Measurements from ENCODE around the gene MAGEB1.

The MAGEB1 gene, protein sequence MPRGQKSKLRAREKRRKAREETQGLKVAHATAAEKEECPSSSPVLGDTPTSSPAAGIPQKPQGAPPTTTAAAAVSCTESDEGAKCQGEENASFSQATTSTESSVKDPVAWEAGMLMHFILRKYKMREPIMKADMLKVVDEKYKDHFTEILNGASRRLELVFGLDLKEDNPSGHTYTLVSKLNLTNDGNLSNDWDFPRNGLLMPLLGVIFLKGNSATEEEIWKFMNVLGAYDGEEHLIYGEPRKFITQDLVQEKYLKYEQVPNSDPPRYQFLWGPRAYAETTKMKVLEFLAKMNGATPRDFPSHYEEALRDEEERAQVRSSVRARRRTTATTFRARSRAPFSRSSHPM

DNA sequence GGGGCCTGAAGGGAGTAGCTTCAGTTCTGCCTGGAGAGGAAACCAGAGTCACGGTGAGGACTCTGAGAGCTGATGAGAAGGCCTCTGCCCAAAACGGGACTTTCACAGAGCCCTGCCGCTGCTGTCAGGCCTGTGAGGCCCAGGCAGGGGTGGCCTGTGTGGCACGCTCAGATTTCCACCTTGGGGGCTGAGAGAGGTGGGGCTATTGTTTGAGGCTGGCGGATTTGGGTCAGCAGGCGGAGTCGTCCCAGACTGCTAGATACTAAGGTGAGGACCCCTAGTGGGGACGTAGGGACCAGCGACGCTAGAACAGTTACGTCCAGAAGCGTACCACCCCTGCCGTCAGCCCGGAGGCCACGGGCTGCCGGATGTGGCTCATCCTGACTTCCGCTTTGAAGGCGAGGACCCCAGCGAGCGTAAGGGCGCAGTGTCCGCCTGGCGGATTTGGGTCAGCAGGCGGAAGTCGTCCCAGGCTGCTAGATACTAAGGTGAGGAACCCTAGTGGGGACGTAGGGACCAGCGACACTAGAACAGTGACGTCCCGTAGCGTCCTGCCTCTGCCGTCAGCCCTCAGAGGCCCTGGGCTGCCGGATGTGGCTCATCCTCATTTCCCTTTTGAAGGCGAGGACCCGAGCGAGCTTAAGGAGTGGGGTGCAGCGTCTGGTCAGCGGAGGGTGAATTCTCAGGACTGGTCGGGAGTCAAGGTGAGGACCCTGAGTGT, at the start of gene MAGEB1:
Gene MAGEB1 (plus strand): TSS at position 378 of the 721 bp plus-strand sequence. CDS start 3,348 bp downstream, outside the sequence.
- DNase-seq = no peak

DNA sequence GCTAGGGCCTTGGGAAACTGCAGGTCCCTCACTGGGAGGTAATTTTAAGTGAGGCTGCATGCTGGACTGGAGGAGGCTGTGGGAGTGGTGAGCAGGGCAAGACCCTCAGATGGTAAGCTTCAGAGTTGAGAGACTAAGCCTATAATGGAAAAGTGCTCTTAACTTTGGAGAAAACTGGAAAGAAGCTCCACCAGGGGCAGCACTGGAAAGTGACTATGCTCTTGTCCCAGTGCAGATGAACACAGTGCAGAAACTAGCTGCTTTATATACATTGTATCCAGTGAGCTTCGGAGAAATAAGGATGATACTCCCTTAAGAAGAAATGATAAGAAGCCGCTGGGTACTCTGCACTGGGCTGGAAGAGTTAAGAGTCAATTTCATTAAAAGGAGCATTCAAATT, 34.8 kb upstream of the MAGEB1 start:
- DNase-seq = no peak

DNA sequence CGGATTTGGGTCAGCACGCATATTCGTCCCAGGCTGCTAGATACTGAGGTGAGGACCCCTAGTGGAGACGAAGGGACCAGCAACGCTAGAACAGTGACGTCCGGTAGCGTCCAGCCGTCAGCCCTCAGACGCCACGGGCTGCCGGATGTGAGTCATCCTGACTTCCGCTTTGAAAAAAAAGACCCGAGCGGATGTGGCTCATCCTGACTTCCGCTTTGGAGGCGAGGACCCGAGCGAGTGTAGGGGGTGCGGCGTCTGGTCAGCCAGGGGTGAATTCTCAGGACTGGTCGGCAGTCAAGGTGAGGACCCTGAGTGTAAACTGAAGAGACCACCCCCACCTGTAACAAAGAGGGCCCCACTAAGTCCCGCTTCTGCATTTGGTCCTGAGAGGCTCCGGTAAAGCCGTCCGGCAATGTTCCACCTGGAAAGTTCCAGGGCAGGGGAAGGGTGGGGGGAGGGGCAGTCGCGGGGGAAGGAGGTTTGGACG, 31.5 kb upstream of the MAGEB1 start, which contains the start of gene MAGEB2:
Gene MAGEB2 (plus strand): TSS at position 207 of the 487 bp plus-strand sequence. CDS start 3,018 bp downstream, outside the sequence.
- DNase-seq = no peak

DNA sequence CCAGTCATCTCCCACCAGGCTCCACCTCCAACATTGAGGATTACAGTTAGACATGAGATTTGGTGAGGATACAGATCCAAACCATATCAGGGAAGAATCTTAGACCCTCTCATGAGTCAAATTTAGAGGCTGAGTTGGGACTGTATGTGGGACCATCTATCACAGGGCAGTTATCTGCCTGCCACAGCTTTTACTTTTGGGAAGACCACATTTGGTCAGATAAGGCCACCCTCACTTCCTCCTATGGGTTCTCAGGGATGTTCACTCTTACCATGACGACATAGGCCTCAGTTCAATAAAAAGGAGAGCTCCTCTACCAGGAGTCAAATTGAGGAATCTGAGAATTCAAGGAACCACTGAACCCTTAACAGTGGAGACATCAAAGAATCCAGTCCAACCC, 29.5 kb upstream of the MAGEB1 start:
- DNase-seq = no peak

DNA sequence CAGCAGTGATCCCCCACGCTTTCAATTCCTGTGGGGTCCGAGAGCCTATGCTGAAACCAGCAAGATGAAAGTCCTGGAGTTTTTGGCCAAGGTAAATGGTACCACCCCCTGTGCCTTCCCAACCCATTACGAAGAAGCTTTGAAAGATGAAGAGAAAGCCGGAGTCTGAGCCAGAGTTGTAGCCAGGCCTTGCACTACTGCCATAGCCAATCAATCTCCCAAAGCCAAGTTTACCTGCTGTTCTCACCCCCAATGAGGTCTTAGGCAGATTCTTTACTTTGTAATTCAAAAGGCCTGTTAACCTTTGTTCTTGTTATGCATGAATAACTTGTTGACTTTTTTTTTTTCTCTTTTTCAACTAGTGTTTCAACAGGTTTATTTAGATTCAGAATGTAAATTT, 27.6 kb upstream of the MAGEB1 start:
- no peak for DNase-seq

DNA sequence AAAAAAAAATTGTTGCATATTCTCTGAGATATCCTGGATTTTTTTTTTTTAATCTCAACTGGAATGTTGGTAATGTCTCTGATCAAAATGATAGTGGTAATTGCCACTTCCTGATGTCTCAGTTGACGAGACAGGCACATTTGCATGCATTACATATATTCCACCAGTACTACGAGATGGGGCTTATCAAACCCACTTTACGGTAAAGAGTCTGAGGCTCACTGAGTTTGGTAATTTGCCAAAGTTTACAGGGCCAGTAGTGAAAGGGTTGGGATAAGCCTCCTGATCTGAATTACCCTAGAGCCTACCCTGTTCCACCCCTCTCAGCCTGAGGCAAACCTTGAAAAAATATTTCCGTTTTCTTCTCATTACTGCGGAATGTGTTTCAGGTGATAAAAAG, 26.3 kb upstream of the MAGEB1 start:
- DNase-seq = no peak

DNA sequence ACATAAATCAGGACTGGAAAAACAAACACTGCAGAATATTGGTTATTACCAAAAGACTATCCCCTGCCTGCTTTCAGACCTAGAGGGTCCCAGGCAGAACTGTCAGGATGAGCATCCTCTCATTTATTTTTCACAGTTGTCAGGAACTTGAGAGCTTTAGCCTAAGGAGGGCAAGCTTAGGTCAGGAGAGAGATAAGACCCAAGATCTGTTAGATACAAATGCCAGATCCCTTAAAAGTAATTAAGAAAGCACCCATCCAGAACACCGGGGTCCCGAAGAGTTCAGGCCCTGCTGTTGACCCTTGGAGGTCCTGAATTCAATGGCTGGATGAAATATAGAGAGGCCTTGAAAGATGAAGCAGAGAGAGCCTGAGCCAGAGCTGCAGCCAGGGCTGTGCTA, 22.4 kb upstream of the MAGEB1 start:
- DNase-seq = no peak

DNA sequence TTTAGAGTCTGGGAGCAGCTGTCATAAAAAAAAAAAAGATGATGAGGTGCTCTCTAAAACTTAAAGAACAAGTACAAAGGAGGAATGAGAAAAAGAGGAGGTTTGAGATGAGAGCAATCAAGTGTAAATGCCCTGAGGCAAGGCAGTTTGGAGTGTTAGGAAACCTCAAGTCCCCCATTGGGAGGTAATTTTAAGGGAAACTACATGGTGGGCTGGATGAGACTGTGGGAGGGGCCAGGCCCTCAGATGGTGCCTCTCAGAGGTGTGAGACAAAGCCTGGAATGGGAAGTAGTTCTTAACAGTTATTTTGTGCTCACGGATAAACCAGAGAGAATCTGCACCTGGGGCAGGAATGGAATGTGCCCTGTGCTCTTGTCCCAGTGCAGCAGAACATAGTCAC, 18.4 kb upstream of the MAGEB1 start:
- DNase-seq = no peak

DNA sequence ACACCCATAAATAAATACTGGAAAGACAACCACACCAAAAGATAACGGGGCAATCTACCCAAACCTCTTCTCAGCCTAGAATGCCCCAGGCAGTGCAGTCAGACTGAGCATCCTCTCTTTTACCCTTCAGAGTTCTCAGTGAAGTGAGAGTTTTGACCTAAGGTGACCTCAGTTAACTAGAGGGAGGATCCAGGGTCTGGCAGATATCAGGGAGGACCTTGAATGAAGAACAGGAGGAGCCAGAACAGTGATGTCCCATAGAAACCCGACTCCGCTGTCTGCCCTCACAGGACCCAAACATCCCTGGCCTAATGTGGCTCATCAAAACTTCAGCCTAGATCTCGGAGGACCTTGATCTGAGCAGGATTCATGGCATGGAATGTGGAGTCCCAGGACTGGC, 16.6 kb upstream of the MAGEB1 start, which contains the start of gene MAGEB3:
Gene MAGEB3 (plus strand): TSS at position 263 of the 400 bp plus-strand sequence. CDS start 5,268 bp downstream, outside the sequence.
- DNase-seq = no peak

DNA sequence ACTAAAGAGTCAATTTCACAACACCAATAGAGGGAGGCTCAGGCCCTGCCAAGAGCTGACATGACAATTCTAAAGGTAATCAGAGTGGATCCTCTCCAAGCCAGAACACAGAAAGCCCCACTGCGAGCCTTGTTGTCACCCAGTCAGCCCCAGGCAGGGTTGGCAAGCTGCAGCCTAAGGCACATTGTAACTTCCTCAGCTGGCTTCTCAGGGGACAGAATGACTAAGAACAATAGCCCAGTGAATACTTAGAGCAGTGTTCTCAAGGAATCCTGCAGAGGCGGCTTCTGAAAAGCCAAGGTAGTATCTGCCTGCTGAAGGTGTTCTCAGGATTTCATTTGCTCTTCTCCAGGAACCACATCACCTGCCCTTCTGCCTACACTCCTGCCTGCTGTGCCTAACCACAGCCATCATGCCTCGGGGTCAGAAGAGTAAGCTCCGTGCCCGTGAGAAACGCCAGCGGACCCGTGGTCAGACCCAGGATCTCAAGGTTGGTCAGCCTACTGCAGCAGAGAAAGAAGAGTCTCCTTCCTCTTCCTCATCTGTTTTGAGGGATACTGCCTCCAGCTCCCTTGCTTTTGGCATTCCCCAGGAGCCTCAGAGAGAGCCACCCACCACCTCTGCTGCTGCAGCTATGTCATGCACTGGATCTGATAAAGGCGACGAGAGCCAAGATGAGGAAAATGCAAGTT, 5.1 kb upstream of the MAGEB1 start, which contains the start of gene MAGEB4:
Gene MAGEB4 (plus strand): TSS at position 277 of the 692 bp plus-strand sequence. CDS start 136 bp downstream, at position 413.
- DNase-seq = no peak

DNA sequence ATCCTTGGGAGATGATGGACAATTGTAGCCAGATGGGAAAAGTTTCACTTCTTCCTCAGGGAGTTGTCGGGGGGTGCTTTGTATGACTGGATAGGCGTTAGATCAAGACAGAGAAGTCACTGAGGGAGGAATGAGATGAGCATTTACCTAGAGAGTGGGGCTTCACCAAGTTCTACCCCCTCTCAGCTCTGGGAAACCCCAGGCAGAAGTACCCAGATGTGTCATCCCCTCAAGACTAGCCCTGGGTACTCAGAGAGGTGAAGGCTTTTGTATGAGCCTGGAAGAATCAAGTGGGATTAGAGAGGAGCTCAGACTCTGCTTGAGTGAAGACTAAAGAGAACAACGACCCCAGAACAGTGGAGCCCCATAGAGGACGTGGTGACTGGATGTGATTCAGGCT, 1.9 kb downstream of the MAGEB1 start:
- no peak for DNase-seq

DNA sequence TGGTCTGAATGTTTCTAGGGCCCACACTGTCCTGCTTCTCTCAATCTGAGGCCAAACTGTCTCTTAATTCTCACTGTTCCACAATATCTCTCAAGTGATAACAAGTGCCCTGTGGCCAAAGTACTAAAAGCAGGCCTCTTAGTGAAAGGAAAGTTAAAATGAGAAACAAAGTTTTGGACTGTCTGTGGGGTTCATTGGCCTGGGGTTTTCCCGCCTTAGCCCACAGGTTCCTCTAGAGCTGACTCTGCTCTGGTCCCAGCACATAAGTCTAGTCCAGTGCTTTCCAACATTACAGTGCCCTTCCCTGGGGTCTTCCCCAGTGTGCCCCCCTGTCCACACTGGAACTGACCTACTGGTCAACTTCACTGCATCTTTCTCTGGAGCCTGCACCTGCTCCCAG, 6.3 kb downstream of the MAGEB1 start:
- no peak for DNase-seq

DNA sequence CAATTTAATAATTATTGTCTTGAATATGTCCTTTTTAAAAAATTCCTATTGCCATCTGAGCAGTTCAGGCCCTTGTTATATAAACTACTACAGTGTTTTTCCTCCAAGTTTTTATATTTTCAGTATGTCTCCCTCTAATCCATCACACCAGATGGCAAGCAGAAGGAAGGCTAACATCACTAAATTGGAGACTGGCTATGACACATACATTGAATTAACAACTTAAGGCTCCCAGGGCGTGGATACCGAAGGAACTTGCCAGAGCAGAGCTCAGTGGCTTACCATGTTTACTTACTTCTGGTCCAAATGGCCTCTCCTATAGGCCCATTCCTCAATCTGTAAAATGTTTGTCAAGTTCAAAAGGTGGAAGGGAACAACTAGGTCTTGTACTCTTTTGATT, 13.0 kb downstream of the MAGEB1 start:
- DNase-seq = no peak

DNA sequence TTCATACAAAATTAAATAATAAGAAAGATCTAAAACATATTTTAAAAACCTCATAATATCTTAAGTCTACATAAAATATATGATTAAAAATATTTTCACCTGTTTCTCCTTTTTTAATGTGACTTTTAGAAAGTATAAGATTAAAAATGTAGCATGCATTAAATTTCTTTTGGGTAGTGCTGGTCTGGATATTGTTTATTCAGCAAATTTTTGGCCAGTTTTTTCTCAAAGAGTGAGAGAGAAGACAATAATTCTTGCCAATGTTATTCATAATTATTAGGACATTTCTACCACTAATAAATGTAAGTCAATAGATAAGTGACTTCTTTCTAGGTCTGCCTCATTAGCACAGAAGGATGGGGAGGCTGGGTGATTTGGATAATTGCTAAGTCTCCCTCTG, 14.1 kb downstream of the MAGEB1 start:
- DNase-seq = no peak

DNA sequence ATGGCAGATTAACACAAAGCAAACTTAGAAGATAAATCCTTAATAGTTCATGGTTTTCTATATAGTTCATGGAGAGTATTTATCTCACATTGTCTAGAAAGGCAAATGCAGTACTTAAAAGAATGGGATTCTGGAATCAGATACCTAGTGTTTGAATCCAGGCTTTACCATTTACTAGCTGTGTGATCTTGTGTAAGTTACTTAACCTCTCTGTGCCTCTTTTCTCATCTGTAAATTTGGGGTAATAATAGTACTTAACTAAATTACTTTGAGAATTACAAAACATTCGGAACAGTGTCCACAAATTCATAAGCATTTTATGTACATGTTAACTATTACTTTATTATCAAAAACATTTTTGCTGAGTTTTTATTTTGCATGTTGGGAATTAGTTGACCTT, 15.8 kb downstream of the MAGEB1 start:
- no peak for DNase-seq

DNA sequence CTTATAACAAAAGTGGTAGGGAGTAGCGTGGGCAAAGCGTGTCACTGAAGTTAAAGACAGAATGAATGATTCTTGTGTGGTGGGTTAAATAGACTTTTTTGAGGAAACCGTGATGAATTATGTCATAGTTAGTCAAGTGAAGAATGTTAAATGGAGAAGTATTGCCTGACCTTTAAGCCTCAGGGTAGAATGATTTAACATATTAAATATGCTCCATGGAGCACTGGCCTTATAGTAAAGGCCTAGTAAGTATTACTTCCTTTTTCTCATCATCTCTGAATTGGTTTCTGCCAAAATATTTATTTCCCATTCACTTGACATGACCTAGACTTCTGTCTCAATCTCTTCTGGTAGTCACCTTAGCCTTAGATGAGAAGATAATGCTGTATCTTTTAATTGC, 23.7 kb downstream of the MAGEB1 start:
- no peak for DNase-seq

DNA sequence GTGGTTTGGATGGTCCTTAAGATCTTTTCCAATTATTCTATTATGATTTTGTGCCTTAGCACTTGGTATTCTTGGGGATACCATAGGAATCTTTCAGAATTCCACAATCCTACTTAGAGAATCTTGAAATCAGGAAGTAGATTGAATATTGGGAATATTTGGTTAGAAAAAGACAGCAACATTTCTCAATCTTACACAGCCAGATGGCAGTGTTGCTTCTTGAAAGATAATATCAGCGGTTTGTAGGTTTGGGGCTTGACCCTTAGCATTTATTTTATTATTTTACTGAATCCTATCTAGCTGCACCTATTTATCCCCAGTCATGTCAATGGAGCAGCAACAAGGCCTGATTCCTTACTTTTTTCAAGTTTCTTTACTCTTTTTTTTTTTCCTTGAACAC, 28.6 kb downstream of the MAGEB1 start:
- no peak for DNase-seq

DNA sequence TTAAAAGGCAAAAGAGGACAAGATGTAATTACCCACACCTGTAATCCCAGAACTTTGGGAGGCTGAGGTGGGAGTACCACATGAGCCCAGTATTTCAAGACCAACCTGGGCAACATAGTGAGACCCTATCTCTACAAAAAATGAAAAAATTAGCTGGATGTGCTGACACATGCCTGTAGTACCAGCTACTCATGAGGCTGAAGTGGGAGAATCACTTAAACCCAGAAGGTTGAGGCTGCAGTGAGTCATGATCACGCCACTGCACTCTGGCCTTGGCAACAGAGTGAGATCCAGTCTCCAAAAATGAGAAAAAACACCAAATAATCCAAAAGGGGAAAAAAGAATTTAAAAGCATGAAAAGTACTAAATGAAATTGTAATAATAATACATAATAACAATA, 31.4 kb downstream of the MAGEB1 start:
- DNase-seq = no peak

DNA sequence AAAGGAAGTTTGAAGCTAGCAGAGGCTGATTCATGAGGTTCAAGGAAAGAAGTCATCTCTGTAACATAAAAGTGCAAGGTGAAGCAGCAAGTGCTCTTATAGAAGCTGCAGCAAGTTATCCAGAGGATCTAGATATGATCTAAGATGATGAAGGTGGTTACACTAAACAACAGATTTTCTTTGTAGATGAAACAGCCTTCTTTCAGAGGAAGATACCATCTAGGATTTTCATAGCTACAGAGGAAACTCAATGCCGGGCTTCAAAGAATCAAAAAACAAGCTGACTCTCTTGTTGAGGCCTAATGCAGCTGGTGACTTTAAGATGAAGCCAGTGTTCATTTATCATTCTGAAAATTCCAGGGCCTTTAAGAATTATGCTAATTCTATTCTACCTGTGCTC, 33.5 kb downstream of the MAGEB1 start:
- no peak for DNase-seq

DNA sequence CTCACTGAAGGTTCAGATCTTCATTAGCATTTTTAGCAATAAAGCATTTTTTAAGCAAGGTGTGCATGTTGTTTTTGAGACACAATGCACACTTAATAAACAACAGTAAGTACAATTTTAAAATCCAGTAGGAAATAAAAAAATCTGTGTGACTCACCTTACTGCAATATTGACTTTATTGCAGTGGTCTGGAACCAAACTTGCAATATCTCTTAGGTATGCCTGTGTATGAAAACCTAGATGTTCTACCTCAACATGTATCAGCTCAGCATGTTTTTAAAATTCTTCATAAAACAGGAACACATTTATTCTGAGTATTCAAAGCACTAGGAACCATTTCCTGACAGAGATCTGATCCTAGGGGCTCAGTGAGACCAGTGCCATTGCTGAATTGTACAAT, 35.6 kb downstream of the MAGEB1 start:
- no peak for DNase-seq

DNA sequence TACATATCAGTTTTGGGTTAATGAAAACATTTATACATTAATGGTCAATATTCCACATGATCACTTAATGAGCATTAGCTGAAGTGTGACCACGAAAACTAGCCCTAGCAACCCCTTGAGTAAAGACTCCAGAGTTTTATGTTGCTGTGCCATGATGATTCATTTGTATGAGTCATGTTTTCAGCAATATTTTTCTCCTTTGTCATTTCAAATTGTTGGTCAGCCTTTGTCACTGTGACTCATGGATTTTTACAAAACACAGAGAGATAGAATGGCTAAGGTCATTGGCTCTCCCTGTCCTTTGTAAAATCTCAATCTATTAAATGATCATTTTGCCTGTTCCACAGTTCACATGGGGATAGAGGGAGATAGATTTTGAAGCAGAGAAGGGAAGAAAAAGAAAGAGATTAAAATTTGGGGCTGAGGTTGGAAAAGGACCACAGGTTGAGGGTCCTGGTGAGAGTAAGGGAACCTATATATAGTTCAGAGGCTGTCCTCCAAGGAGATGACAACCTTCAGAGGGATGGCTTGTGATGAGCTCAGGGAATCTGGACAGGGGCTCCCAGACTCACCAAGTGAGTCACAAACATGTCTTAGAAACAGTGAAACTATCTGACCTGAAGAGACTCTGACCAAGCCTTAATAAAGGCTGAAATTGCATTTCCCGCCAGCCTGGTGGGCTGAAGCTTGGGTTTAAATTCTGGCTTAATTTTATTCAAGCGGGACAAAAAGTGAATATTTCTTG, 36.7 kb downstream of the MAGEB1 start:
- no peak for DNase-seq

DNA sequence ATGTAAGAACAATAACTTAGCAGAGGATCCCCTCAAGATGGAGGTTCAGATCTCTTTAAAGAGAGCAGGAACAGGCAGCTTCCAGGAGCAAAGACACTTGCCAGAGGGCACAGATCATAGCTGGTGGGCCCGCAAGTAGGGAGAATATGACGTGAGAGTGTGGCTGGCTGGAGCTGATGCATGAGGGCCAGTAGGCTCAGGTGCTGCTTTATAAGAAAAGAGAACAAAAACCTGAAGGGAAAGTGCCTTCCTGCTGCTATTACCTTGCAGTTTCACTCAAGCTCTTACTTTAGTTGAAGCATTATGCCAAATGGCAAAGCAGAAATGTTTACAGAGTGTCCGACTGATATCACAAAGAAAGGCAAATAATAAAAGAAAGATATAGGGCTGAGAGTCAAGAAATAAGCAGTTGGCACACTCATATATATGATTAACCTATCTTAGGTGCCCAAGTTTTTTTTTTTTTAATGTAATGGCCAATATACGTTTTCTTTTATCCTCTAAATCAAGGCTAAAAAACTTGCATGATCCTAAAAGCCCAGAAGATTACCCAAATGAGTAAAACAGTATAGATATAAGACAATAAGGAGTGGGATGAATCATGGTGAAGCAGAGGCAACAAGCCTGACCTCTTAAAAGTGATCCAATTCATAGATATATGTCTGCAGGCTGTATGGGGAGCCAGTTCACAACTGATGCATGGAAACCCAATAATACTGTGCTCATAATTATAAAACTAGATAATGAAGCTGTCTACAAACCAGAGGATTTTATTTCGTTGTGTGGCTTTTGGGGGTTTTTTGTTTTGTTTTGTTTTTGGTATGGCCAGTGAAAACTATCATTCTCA, 49.7 kb downstream of the MAGEB1 start:
- no peak for DNase-seq

Data from retina (tissue), 1 donor.